Neural cell (in vitro differentiated cells): Measurements from ENCODE around the gene CAMK2D.

Experiments used
- EZH2 ChIP-seq: fragments of 200-600, 300-800 bp; shearing (Covaris generic), sonication (generic); IDR thresholded peaks from 2 replicates; pipeline ENCODE4 v1.6.1; 2014; ENCODE audit warnings: antibody characterized with exemption, low read length, borderline replicate concordance, mild to moderate bottlenecking; ENCODE audit not compliant: insufficient read depth, poor library complexity, severe bottlenecking
- TF ChIP-seq, protein P1 (sequence below): fragments of 450-650 bp; IDR thresholded peaks from 2 replicates; pipeline ENCODE4 v1.5.1; 2014; ENCODE audit warnings: antibody characterized with exemption, mild to moderate bottlenecking, moderate library complexity; ENCODE audit not compliant: poor library complexity, severe bottlenecking

DNA sequence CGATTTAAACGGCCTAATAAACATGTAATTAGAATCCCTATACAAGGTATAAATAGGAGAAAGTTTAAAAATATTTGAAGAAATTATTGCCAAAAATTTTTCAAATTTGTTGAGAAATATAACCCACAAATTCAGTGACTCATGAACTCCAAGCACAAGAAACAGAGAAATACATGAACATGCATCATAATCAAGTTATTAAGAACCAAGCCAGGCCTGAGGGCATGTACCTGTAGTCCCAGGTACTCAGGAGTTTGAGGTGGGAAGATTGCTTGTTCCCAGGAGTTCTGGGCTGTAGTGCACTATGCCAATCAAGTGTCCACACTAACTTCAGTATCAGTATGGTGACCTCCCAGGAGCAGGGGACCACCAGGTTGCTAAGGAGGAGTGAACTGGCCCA, 341.9 kb downstream of the CAMK2D start:
- TF ChIP-seq, protein P1, sequence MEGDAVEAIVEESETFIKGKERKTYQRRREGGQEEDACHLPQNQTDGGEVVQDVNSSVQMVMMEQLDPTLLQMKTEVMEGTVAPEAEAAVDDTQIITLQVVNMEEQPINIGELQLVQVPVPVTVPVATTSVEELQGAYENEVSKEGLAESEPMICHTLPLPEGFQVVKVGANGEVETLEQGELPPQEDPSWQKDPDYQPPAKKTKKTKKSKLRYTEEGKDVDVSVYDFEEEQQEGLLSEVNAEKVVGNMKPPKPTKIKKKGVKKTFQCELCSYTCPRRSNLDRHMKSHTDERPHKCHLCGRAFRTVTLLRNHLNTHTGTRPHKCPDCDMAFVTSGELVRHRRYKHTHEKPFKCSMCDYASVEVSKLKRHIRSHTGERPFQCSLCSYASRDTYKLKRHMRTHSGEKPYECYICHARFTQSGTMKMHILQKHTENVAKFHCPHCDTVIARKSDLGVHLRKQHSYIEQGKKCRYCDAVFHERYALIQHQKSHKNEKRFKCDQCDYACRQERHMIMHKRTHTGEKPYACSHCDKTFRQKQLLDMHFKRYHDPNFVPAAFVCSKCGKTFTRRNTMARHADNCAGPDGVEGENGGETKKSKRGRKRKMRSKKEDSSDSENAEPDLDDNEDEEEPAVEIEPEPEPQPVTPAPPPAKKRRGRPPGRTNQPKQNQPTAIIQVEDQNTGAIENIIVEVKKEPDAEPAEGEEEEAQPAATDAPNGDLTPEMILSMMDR, result no peak
- TF ChIP-seq EZH2, result no peak
